ENCODE measurements around the gene RMDN3.

- TF ChIP-seq CTCF (IDR thresholded peaks at IDR 0.05; ENCODE audit: borderline replicate concordance, extremely low read depth, low read length, poor library complexity, severe bottlenecking) (no peak), EZH2 (IDR thresholded peaks at IDR 0.05; ENCODE audit: borderline replicate concordance, low read depth, low read length, severe bottlenecking) (no peak)
Observed at GRCh38 chr15:40787991-40788390, 32.9 kb upstream of the RMDN3 start.
